HG03159 (cell line): ENCODE data around the gene FGGY.

ENCODE experiments used
- ATAC-seq: cut with Tn5 transposase; IDR thresholded peaks from one replicate; pipeline ENCODE4 v1.9.1; 2021; ENCODE audit warnings: mild to moderate bottlenecking, moderate library complexity; ENCODE audit not compliant: unreplicated experiment

The FGGY gene

GRCh38 chr1:59750328-59751003 lies 453.6 kb downstream of the FGGY start:
- ATAC-seq = no peak

DNA sequence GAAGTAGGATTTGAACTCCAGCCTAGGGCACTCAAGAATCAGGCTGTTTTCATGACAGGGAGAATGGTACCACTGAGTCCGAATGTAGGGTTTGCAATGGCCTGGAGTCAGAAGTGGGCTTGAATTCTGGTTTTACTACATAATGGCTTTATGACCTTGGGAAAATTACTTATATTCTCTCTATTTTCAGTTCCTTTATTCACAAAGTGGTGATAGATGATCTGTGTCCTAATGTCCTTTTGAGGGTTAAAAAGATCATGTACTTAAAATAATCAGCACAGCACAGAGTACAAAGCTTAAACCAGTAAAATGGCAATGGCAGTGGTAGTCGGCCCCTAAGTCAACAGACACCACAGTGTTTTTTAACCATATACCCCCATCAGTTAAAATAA lies 454.1 kb downstream of the FGGY start:
- no peak for ATAC-seq

- ATAC-seq = no peak
Observed at GRCh38 chr1:59751801-59752200, 454.9 kb downstream of the FGGY start.

DNA sequence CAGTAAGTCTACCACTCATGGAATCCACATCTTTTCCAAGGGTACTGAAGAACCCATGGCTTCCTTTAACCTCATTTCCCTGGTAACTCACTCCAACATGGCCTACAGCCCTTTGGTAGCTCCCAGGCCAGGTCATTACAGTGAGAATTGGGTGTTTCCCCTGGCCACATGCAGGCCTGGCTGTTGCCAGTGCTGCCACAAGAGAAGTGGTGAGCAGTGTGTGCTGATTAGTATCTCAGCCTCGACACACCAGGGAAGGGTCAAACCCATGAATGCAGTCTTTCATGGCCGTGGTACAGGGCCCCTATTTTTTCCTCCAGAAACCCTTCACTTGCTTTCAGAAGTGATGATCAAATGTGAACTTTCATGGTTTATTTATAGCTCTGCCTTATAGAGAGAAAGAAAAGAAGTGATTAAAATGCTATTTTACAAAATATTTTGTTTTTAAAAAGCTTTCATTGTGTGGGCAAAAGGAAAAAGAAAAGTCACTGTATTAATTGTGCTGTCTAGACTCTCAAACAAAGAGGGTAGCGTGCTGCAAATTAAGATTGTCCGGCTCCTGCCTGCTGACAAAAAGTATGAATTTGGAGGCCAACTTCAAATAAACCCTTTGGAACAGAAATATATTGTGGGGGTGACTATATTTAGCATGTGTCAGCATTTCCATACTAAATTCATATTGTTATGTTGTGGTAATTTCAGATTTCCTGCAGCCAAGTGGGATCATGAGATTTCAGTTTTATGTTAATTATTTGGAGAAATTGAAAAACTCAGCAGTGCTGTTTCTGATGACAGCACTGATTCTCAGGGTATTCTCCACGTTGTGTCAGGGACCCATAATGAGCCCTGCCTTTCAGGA lies 455.9 kb downstream of the FGGY start:
- ATAC-seq = no peak

DNA sequence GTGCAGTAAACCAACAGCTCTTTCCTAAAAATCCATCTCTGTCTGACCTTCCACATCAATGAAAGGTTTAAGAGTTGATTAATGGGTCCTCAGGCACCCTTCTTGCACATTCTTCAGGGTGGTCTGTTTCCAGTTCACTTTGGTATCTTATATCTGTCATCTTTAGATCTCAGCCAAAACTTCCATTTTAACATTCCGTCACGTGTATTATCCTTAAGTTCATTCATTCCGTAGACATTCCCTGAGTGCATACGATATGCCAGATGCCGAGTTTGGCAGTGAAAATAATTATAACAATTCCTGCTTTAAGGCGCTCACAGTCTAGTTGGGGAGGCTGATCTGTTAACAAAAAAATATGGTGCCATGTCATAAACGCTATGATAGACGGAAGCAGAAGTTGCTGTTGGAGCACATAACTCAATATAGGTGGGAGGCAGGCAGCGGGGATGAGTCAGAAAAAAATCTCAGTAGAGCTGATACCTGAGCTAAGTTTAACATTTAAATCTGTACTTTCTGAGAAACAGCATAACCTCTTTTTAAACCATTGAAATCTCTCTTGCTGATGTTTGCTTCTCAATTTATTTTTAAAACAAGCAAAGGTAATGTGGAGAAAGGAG lies 458.3 kb downstream of the FGGY start:
- no peak for ATAC-seq

GRCh38 chr1:59757197-59757747 lies 460.4 kb downstream of the FGGY start:
- no peak for ATAC-seq

- peak; percentile 78 for ATAC-seq
Observed at GRCh38 chr1:59759156-59759925, 462.4 kb downstream of the FGGY start.

- no peak for ATAC-seq
Observed at GRCh38 chr1:59761443-59761842, 464.5 kb downstream of the FGGY start.

GRCh38 chr1:59763418-59763817 lies 466.5 kb downstream of the FGGY start:
- no peak for ATAC-seq

DNA sequence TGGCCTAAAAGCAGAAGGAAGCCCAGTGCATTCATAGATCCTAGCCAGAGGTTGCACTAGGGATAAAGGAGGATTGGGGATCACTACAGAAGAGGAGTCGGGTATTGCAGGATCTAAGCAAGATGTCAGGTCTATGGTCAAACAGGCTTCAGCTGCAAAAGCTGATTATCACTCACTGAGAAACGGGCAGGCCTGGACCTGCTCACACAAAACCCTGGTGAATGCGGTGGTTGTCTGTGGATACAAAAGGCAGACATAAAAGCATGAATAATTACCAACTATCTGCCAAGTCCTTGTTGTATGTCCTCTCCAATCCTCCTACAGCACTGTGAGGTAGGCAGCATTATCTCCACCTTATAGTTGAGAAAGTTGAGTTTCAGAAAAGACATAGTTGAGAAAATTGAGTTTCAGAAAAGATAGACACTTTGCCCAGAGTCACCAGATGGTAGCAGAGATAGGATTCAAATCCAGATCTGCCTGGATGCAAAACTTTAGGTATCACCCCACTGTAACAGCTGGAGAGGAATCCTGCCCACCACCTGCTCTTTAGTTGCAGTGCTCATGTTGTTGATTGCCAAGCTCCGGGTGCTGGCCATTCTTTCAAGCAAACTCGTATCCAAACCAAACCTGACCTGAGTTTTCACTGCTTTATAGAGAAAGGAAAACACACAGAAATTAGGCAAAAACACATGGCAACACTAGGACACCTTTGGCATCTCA lies 468.3 kb downstream of the FGGY start:
- no peak for ATAC-seq

- ATAC-seq = no peak
Observed at GRCh38 chr1:59766227-59766855, 469.4 kb downstream of the FGGY start.

- no peak for ATAC-seq
Observed at GRCh38 chr1:59767119-59767518, 470.2 kb downstream of the FGGY start.

DNA sequence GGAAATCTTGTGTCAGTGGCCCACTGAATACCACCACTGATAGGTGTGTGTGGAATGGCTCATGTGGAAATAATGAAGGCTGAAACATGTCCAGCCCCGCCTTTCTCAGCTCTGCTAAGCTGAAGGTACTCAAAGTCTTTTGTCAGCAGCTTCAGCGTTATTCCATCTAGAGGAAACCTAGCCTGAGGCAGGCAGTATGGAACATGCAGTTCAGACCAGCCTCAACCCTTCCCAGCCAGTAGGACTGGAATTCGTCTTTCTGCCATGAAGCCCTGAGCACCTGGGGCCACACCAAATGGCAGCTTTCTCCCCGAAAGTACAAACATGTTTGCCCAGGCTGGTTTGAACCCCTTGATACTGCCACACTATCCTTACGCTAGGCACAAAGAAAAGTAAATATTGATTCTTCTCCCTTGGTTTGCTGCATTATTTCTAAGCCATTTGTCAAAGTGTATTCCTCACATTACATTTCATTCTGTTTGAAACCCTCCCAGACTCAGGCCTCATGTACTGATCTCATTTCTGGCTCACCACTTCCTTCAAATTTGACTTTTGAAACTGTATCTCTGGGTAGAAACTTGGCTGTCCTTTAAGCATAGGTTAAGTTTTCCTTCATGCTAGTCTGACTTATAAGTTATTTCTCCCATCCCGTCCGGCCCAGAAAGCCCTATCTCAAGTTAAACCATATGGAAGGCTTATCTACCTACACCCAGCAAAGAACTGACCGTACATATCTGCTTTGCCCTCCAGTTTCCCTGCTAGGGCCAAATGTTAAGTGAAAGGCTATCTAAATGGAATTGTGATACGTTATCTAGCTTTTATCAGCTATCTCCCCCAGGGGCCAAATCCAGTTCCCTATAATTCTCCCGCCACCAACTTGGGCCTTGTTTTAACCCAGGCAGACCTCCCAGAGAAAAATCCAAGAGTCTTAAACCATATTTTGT lies 472.2 kb downstream of the FGGY start:
- ATAC-seq = no peak

DNA sequence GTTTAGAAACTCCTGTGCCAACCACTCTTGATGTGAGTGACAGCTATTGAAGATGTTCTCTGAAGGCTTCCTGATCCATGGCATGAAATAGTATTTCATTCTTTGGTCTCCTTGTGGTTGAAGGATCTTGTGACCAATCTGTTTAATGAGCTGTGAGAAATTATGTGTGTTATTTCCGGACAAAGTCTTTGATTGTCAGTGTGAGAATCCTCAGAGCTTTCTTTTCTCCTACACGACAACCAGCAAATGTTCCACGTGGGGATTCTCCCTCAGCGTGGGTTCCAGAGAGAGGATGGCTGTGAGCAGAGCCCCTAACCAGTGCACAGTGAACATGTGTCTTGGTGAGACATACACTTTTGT lies 472.8 kb downstream of the FGGY start:
- no peak for ATAC-seq

DNA sequence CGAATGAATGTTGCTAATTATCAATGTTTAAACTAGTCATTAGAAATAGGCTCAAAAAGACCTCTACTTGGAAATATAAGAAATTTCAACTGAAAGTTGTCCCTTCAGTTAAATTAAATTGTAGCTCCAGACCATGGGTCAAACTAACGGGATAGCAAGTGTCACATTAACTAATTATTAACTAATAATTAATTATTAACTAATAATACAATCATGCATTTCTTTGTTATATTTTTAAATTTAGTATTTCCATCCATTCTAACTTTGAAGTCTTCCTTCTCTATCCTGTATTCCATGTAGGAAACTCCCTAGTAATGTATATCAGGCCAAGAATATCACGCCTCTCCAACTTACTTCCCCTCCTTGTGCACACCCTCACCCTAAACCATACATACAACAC lies 474.5 kb downstream of the FGGY start:
- ATAC-seq = no peak

- ATAC-seq = no peak
Observed at GRCh38 chr1:59775480-59775879, 478.6 kb downstream of the FGGY start.

DNA sequence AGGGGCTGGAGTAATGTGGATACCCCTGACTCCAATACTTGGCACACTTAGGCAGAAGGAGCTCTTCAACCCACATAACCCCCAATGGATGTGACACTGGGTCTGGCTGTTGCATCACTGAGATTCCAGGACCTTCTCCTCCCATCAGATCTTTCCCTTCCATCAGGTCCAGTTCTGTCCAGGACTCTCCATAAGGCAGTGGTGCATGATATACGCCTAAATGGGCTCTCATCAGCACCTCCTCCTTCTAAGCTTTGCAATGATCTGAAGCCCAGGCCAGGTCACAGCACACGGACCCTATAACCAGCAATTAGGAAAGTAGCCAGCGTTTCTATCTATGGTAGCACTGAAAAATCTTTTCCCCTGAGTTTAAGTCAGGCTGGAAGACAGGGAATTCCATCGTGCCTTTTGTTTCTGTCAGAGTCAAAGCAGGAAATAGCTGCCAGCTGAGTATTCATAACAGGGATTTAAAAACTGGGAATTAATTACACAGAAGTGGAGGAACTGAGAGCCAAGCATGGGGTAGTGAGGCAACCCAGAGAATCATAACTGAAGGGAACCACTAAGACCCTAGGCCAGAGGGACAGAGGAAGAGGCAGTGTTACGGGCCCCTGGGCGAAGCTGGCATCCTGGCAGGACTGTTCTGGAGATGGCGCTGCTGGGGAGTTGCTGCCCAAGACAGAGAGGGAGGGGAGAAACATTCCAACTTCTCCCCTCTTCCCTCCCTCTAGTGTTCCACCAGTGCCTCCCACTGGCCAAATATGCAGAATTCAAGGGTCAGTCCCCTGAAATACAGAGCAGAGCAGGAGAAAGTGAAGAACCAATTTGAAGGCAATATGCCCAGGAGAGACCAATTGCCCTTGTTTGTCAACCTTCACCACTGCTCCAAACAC lies 480.3 kb downstream of the FGGY start:
- ATAC-seq = no peak

DNA sequence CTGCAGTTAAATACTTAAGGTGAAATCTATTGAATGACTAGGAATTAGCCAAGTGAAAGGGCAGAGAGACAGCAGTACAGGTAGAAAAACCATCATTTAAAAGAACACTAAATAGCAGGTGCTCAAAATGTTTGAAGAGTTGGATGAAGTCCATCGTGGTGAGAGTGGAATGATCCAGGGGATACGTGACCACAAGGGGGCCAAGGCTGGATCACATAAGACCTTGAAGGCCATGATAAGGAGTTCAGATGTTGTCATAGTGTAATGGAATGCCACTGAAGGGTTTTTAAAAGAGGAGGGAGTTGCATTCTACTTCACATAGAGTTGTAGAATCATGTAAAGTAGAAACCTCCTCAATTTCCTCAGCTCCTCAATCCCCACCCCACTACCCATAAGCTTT lies 483.1 kb downstream of the FGGY start:
- ATAC-seq = no peak
